Spinal cord (tissue), 10 donors: Measurements from ENCODE around the gene LTBP1. TPM values are rescaled to one million over a fixed set of nuclear protein-coding genes. Genes with fewer than 3 reads are reported as not detected.

Source experiments
- DNase-seq, 6 donors: peaks; one replicate each; pipeline versions ENCODE4 v3.0.0 to v3.0.0-alpha.2; 2013 to 2015; ENCODE audit warnings: low spot score in 6 of 6, low read depth in 4 of 6
- H3K27ac ChIP-seq: one replicate; pipeline ENCODE4 v1.5.1; 2013; ENCODE audit warnings: low read depth, low read length, control low read depth
- H3K27me3 ChIP-seq: one replicate; pipeline ENCODE4 v1.6.1; 2013; ENCODE audit warnings: low read length; ENCODE audit not compliant: control insufficient read depth, insufficient read depth
- H3K36me3 ChIP-seq: one replicate; pipeline ENCODE4 v1.6.1; 2013; ENCODE audit warnings: low read length; ENCODE audit not compliant: control insufficient read depth, insufficient read depth
- H3K4me1 ChIP-seq: one replicate; pipeline ENCODE4 v1.6.1; 2013; ENCODE audit warnings: low read length; ENCODE audit not compliant: control insufficient read depth, insufficient read depth
- H3K4me3 ChIP-seq: one replicate; pipeline ENCODE4 v1.5.1; 2013; ENCODE audit warnings: low read depth, low read length, control low read depth
- H3K9me3 ChIP-seq: one replicate; pipeline ENCODE4 v1.6.1; 2013; ENCODE audit warnings: low read length; ENCODE audit not compliant: control insufficient read depth, insufficient read depth
- WGBS: methylation state at CpG from one replicate; pipeline ENCODE4 v1.1.5; 2013; ENCODE audit warnings: missing lambda C conversion rate; ENCODE audit not compliant: insufficient coverage; 5-methylcytosine and 5-hydroxymethylcytosine counted together
- polyA plus RNA-seq, 2 donors: library from polyadenylated mRNA; unstranded; fragments of 120-200 nt; gene quantifications; one replicate each; pipeline ENCODE4 v1.2.1, GENCODE V29; 2013; ENCODE audit not compliant: insufficient read length in 2 of 2
- total RNA-seq, 2 donors: library from RNA; depleted of rRNA in 1 of 2; stranded (reverse); fragments of 120-200 nt in 1 of 2; fragments of >200 nt in 1 of 2; gene quantifications; one replicate each; pipeline versions ENCODE4 v1.2.3 to v1.2.4, GENCODE V29; 2013 to 2014
- donor health status: healthy.

LTBP1 gene
- total and polyA plus RNA-seq, 4 donors, result 22.7 to 83.0 (median 51.7) TPM

DNA sequence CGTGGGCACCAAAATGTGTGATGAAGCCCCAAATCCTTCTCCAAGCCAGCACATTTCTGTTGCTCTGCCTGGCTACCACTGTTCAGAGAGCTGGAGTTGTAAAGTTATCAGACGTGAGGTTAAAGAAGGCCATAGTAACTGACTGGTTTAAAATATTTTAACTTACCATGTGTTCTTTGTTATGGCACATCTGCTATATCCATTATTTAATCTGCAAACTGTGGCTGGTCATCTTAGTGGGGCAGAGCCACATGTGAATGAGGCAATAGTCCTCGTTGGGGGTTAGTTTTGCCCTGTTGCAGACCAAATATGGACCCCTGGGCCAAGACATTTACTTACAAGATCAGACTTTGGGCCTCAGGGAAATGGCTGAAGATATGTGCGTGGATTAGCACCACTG, 315.3 kb downstream of the LTBP1 start:
- no peaks in the 10 kb centered on the region for H3K4me1 ChIP-seq
- peaks cover 12% of the 10 kb centered on the region for H3K36me3 ChIP-seq
- WGBS, result no CpG with 5 or more reads among the region's 4 CpGs
- peaks cover 9% of the 10 kb centered on the region for H3K9me3 ChIP-seq
- no peak overlapping the region for H3K4me3 ChIP-seq
- H3K27ac ChIP-seq, result no peak overlapping the region
- no peaks in the 10 kb centered on the region for H3K27me3 ChIP-seq
- DNase-seq, result no peak

DNA sequence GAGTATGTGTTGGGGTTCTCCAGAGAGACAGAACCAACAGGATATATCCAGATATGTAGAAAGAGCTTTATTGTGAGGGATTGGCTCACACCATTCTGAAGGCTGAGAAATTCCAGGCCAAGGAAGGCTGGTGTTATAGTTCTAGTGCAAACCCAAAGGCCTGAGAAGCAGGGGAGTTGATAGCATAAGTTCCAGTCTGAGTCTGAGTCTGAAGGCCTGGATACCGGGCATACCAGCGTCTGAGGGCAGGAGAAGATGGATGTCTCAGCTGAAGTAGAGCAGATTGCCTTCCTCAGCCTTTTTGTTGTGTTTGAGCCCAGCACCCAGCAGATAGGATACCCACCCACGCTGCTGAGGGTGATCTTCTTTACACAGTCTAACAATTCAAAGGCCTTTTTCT, 318.0 kb downstream of the LTBP1 start:
- H3K4me1 ChIP-seq, result no peaks in the 10 kb centered on the region
- no peak overlapping the region for H3K4me3 ChIP-seq
- DNase-seq, result no peak
- H3K27ac ChIP-seq, result no peak overlapping the region
- peaks cover 9% of the 10 kb centered on the region for H3K9me3 ChIP-seq
- peaks cover 13% of the 10 kb centered on the region for H3K36me3 ChIP-seq
- 100% methylated on average over 3 of the region's 3 CpGs for WGBS
- no peaks in the 10 kb centered on the region for H3K27me3 ChIP-seq

DNA sequence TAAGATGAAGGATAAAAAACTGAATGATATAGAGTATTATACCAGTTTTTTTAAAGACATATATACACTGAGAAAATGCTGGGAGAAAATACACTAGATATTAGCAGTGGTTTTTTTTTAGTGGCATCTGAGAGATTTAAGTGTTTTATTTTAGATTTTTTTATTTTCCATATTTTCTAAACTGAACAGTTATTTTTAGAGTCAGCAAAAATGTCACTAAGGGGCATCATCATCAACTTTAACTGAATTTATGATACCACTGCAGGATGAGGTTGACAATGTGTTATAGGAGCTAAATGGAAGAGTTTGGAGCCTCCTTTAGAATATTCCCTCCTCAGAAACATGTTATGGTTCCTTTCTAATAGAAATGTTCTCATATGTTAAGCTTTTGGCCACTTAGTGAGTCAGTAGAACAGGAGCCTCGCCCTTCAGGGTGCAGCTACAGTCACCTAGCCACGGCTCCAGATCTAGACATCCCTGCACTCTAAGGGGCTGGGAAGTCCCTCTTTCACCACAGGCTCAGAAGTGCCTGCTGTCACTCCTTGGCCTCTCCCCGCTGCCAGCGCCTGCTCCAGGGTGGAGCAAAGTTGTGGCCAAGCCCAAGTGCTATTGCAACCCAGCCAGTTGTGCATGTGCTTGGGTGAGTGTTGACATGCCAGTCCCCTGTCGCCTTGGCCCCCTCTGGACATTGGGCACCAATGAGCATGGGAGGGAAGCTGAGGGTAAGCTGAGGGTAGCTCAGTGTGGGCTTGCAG, 319.0 kb downstream of the LTBP1 start:
- 98% methylated on average over 5 of the region's 5 CpGs for WGBS
- Histone ChIP-seq H3K9me3 (peaks cover 9% of the 10 kb centered on the region), H3K27ac (no peak overlapping the region), H3K4me1 (no peaks in the 10 kb centered on the region), H3K4me3 (no peak overlapping the region), H3K36me3 (peaks cover 13% of the 10 kb centered on the region), H3K27me3 (no peaks in the 10 kb centered on the region)
- no peak for DNase-seq

DNA sequence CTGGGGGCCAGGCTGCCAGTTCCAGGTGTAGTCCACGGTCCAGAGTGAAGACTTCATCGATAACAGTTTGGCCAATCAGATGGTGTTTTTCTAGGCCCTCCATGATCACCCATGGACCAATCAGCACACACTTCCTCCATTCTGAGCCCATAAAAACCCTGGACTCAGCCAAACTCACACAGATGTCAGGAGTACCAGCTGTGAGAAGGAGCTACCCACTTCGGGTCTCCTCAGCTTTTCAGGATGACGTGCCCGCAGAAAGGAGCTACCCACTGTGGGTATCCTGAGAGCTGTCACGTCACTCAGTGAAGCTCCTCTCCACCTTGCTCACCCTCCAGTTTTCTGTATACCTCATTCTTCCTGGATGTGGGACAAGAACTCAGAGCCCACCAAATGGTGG, 319.7 kb downstream of the LTBP1 start:
- peaks cover 13% of the 10 kb centered on the region for H3K36me3 ChIP-seq
- H3K4me3 ChIP-seq, result no peak overlapping the region
- H3K9me3 ChIP-seq, result peaks cover 9% of the 10 kb centered on the region
- DNase-seq, result no peak
- no peak overlapping the region for H3K27ac ChIP-seq
- 99% methylated on average over 6 of the region's 6 CpGs for WGBS
- no peaks in the 10 kb centered on the region for H3K27me3 ChIP-seq
- no peaks in the 10 kb centered on the region for H3K4me1 ChIP-seq

DNA sequence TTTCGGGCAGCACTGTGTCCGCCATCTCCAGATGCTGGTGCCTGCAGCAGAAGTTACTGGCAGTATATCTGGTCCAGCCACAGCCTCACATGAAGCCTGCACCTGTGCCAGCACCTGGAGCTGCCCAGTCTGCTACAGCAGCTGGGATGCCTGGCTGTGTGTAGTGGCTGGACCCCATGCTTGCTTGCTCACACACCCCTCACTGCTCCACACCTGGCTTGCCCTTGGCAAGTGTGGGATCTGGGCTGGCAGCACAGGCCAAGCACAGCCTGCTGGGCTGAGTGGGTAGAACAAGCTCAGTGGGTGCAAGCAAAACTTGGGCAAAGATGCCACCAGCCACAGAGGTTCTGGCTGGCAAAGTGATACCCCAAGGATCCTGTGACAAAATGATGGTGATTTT, 320.3 kb downstream of the LTBP1 start:
- Histone ChIP-seq H3K27me3 (no peaks in the 10 kb centered on the region), H3K9me3 (peaks cover 9% of the 10 kb centered on the region), H3K36me3 (peaks cover 13% of the 10 kb centered on the region), H3K27ac (no peak overlapping the region), H3K4me3 (no peak overlapping the region), H3K4me1 (no peaks in the 10 kb centered on the region)
- no peak for DNase-seq
- 95% methylated on average over 2 of the region's 2 CpGs for WGBS

DNA sequence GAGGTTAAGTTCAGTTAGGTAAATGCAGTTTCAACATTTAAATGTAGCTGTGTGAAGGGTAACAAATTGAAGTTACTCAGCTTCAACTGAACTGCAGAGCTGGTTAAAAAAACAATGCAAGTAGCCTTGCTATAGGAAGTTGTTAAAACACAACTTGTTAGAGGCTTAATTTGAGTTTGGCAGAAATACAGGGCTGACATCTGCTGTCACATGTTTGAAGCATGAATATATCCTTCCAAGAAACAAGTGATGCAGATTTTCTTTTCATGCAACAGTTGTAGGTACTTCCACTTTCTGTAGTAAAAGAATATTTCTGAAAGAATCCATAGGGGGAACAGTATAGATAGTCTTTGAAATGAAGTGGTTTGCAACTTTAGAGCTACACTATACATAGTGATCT, 321.0 kb downstream of the LTBP1 start:
- DNase-seq, result peak in 1 of 6 donors; percentile 90
- no peaks in the 10 kb centered on the region for H3K4me1 ChIP-seq
- H3K27ac ChIP-seq, result no peak overlapping the region
- H3K9me3 ChIP-seq, result peaks cover 9% of the 10 kb centered on the region
- peaks cover 13% of the 10 kb centered on the region for H3K36me3 ChIP-seq
- H3K4me3 ChIP-seq, result no peak overlapping the region
- H3K27me3 ChIP-seq, result no peaks in the 10 kb centered on the region

DNA sequence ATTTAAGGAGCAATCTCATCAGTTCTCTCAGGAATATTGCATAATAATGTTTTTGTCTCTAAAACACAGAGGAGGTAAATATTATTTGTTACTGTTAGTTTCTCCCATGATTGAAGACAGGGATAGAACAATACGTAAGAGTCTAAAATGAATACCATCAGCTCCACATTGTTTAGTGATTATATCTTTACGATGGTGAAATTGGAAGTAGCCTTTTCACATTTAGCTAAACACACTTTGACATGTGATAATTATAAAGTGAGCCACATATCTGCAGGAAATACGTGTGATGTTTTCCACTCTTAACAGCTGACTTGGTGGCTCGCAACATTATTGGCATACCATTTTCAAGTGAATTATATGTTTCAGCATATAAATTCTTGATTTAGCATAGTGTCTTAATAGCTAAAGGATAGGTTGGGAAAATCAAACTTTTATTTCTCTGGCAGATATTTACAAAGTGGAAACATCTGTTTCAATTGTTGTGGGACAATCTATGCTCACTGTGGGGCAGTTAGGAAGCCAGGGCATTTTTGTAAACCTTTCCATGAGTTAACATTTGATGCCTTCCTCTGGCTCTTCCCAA, 321.6 kb downstream of the LTBP1 start:
- DNase-seq, result no peak
- WGBS, result no CpG with 5 or more reads among the region's 4 CpGs
- Histone ChIP-seq H3K36me3 (peaks cover 13% of the 10 kb centered on the region), H3K27me3 (no peaks in the 10 kb centered on the region), H3K9me3 (peaks cover 9% of the 10 kb centered on the region), H3K27ac (no peak overlapping the region), H3K4me1 (no peaks in the 10 kb centered on the region), H3K4me3 (no peak overlapping the region)

DNA sequence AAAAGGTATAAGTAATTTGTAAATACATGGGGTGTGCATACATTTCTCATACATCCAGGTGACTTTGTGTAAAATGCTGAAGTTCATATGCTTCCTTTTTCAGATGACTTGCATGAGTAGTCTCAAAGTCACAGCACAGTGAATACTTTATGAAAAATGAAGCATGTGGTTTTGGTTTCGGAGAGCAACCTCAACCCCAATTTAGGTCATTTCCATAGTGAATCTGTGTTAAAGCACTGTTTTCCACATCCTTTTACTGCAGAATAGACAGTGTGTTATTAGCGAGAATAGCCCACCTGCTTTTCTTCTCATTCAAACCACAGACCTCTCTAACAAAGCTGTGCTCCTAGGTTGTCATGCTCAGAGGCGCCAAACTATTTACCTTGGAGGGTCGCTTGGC, 325.2 kb downstream of the LTBP1 start:
- 100% methylated on average over 1 of the region's 4 CpGs for WGBS
- no peak for DNase-seq
- H3K36me3 ChIP-seq, result peaks cover 4% of the 10 kb centered on the region
- H3K4me3 ChIP-seq, result no peak overlapping the region
- no peaks in the 10 kb centered on the region for H3K9me3 ChIP-seq
- H3K27me3 ChIP-seq, result no peaks in the 10 kb centered on the region
- H3K27ac ChIP-seq, result no peak overlapping the region
- H3K4me1 ChIP-seq, result no peaks in the 10 kb centered on the region

DNA sequence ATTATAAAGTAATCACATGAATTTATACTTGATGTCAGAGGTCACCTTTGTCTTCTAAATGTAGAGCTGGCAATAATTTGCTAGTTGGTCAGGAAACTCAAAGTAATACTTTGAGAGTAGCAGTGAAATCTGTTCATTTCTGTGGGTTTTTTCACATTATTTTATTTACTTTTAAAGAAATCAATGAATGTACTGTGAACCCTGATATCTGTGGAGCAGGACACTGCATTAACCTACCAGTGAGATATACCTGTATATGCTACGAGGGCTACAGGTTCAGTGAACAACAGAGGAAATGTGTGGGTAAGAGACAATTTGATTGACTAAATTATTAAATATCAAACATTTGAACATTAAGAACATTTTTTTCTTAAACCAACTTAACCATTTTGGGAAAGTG, 326.7 kb downstream of the LTBP1 start:
- H3K27ac ChIP-seq, result no peak overlapping the region
- peaks cover 3% of the 10 kb centered on the region for H3K36me3 ChIP-seq
- no peak overlapping the region for H3K4me3 ChIP-seq
- no peaks in the 10 kb centered on the region for H3K27me3 ChIP-seq
- H3K9me3 ChIP-seq, result no peaks in the 10 kb centered on the region
- DNase-seq, result no peak
- WGBS, result no CpG with 5 or more reads among the region's 1 CpG
- no peaks in the 10 kb centered on the region for H3K4me1 ChIP-seq

DNA sequence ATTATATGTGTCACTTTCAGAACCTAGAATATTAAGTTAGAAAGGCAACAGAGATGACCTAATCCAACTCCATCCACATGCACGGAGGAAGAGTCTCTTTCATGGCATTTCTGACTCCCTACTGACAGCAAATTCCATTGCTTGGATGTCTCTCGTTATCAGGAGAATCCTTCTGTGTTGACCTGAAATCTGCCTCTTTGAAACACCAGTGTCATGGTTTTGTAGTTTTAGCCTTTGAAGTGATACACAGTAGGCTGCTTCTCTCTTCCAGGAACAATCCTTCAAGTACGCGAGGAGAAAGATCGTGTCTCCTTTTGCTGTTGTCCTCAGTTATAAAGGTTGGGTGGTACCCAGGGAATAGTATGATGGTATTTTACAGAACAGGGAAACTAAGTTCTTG, 327.8 kb downstream of the LTBP1 start:
- Histone ChIP-seq H3K9me3 (no peaks in the 10 kb centered on the region), H3K4me1 (no peaks in the 10 kb centered on the region), H3K4me3 (no peak overlapping the region), H3K27me3 (no peaks in the 10 kb centered on the region), H3K27ac (no peak overlapping the region), H3K36me3 (peaks cover 3% of the 10 kb centered on the region)
- no peak for DNase-seq
- no CpG with 5 or more reads among the region's 5 CpGs for whole genome bisulfite sequencing
